Activated T-cell treated with anti-CD3 and anti-CD28 coated beads, Interleukin-2, amount 50 U/mL, for 24 hours (primary cell): ENCODE data around the gene NELL2.

Experiments
- DNase-seq: peaks from one replicate; pipeline ENCODE4 v3.0.0-alpha.2; 2020
- H3K27ac Mint-ChIP-seq: 2 replicates; pipeline ENCODE4 v1.8.0; 2020; ENCODE audit warnings: mild to moderate bottlenecking, mixed read lengths
- H3K27me3 Mint-ChIP-seq: 2 replicates; pipeline ENCODE4 v1.8.0; 2020; ENCODE audit warnings: mixed read lengths
- H3K36me3 Mint-ChIP-seq: 2 replicates; pipeline ENCODE4 v1.8.0; 2020; ENCODE audit warnings: low read depth, mixed read lengths
- H3K4me1 Mint-ChIP-seq: 2 replicates; pipeline ENCODE4 v1.8.0; 2020; ENCODE audit warnings: low read depth, mixed read lengths
- H3K4me3 Mint-ChIP-seq: 2 replicates; pipeline ENCODE4 v1.8.0; 2020; ENCODE audit warnings: mild to moderate bottlenecking, moderate library complexity, mixed read lengths
- H3K9me3 Mint-ChIP-seq: 2 replicates; pipeline ENCODE4 v1.8.0; 2020; ENCODE audit warnings: mixed read lengths

Gene NELL2

DNA sequence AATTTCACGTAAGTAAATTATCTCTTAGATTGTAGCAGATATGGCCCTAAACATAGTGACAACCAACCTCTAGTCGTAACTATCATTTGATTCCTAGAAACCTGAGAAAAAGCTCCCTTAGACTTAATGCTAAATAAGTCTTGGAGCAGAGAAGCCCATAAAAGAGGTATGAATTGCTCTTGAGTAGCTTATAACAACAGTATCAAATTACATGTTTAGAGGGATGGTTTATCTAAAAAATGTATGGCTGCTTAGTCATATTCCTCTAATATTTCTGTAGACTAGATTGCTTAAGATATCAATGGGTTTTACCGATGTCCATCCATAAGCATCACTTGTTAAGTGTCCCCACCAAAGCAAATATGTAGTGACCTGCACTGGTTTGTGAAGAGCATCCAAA lies 259.7 kb downstream of the NELL2 start:
- Mint-ChIP-seq H3K9me3 (no peaks in the 10 kb centered on the region), H3K27me3 (no peaks in the 10 kb centered on the region), H3K4me1 (no peaks in the 10 kb centered on the region), H3K36me3 (peaks cover 3% of the 10 kb centered on the region), H3K4me3 (no peak overlapping the region), H3K27ac (no peak overlapping the region)
- DNase-seq: no peak

DNA sequence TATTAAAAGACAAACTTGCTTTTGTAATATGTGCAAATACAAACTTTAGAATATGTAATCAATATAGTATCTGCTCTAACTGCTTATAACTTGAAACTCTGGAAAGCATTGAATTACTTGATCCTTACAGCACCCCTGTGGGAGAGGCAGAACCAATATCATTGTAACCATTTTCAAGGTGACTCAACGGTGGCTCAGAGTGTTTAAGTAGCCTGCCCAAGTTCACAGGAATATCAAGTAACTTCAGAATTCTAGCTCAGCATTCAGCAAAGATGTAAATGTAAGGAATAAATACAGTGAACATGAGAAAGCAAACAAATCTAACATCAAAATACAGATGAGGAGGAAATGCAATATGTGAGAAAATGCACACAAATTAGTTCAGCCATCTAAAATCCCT lies 264.6 kb downstream of the NELL2 start:
- Mint-ChIP-seq H3K36me3 (peaks cover 46% of the 10 kb centered on the region), H3K4me3 (no peak overlapping the region), H3K4me1 (no peaks in the 10 kb centered on the region), H3K27me3 (no peaks in the 10 kb centered on the region), H3K9me3 (no peaks in the 10 kb centered on the region), H3K27ac (no peak overlapping the region)
- no peak for DNase-seq

DNA sequence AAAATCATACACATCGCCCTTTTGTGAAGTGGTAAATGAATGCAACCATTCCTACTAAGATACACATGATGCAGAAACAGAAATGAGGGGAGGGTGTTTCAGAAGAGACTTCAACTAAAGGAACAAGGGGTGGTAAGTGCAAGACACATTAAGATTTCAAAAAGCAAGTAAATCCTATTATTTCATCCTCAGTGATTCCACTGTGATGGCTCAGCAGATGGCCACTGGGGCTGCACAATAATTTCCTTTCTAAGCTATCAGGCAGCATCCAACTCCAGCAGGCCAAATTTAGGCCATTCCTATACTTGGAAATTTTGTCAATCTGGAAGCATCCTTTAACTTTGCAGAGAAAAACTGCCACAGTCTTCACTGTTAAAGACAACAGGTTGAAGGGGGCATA lies 272.4 kb downstream of the NELL2 start:
- Mint-ChIP-seq H3K9me3 (no peaks in the 10 kb centered on the region), H3K36me3 (peaks cover 52% of the 10 kb centered on the region), H3K4me3 (no peak overlapping the region), H3K27me3 (no peaks in the 10 kb centered on the region), H3K4me1 (no peaks in the 10 kb centered on the region), H3K27ac (no peak overlapping the region)
- no peak for DNase-seq

DNA sequence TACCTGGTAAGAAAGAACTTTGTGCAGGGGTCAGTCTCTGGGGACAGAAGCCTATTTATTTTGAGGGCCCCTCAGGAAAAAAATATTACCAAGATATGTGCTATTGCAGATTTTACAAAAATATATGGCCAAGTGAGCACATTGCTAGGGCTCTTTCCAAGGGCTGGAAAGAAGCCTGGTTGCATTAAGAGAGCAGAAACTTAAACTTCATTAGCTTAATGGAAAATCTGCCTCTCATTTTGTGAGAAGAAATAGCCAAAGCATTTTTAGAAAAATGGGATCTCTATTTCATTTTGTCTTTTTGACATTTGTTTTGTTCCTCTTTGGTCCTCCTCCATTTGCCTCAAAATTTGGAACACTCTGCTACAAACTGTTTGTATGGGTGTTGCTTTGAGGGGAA lies 283.5 kb downstream of the NELL2 start:
- Mint-ChIP-seq H3K9me3 (no peaks in the 10 kb centered on the region), H3K4me3 (no peak overlapping the region), H3K27me3 (no peaks in the 10 kb centered on the region), H3K4me1 (peaks cover 4% of the 10 kb centered on the region), H3K27ac (no peak overlapping the region), H3K36me3 (peaks cover 26% of the 10 kb centered on the region)
- no peak for DNase-seq

DNA sequence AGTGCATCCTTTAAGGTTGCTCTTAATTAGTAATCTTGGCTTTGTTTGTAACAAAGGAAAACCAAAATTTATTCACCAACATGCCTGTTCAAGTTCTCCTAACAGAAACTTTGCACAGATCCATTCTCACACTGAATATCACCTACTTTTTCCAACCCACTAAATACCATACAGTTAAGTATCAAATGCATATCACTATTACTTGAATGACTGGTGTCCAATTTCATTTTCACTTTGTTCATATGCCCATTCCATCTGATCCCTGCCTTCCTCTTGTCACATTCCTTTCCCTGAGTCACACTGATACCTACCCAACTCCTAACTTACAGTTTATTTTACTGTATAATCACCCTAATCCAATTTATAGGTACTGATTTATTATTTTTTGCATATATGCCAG lies 286.4 kb downstream of the NELL2 start:
- no peaks in the 10 kb centered on the region for H3K9me3 Mint-ChIP-seq
- peaks cover 4% of the 10 kb centered on the region for H3K4me1 Mint-ChIP-seq
- H3K4me3 Mint-ChIP-seq: no peak overlapping the region
- peak overlapping the region; percentile 33 for H3K27ac Mint-ChIP-seq
- H3K27me3 Mint-ChIP-seq: no peaks in the 10 kb centered on the region
- peaks cover 24% of the 10 kb centered on the region for H3K36me3 Mint-ChIP-seq
- DNase-seq: no peak

DNA sequence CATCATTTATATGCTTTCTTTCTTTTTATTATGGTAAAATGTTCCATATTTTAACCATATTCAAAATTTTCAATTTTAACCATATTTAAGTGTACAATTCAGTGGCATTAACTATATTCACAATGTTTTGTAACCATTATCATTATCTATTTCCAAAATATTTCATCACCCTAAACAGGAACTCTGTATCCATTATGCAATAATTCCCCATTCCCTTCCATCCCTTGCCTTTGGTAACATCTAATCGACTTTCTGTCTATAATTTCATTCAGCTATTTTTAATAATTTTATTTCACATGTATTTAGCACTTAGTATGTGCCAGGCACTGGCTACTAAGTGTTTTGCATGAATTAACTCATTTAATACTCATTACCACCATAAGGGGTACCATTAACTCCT lies 287.5 kb downstream of the NELL2 start:
- Mint-ChIP-seq H3K27me3 (no peaks in the 10 kb centered on the region), H3K4me3 (no peak overlapping the region), H3K27ac (no peak overlapping the region), H3K4me1 (peaks cover 4% of the 10 kb centered on the region), H3K36me3 (peaks cover 22% of the 10 kb centered on the region), H3K9me3 (no peaks in the 10 kb centered on the region)
- DNase-seq: no peak

DNA sequence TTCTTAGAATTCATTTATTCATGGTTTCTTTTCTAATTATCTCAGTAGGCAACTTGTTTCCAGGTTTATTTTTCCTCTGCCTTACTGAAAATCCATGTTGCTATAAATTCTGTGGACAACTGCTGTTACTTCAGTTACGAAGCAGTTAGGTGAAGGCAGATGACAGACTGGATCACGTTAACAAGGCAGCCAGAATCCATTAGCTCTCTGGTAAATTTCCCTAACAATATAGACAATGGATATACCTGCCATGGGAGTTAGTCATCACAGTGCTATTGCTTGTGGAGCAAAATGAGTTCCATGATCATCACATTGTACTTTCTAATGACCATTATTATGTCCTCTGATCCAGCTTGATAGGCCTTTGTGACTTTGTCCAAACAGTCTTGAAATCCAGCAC lies 291.5 kb downstream of the NELL2 start:
- H3K27me3 Mint-ChIP-seq: no peaks in the 10 kb centered on the region
- peaks cover 10% of the 10 kb centered on the region for H3K36me3 Mint-ChIP-seq
- no peak overlapping the region for H3K27ac Mint-ChIP-seq
- peaks cover 13% of the 10 kb centered on the region for H3K4me1 Mint-ChIP-seq
- H3K4me3 Mint-ChIP-seq: no peak overlapping the region
- no peaks in the 10 kb centered on the region for H3K9me3 Mint-ChIP-seq
- DNase-seq: no peak

DNA sequence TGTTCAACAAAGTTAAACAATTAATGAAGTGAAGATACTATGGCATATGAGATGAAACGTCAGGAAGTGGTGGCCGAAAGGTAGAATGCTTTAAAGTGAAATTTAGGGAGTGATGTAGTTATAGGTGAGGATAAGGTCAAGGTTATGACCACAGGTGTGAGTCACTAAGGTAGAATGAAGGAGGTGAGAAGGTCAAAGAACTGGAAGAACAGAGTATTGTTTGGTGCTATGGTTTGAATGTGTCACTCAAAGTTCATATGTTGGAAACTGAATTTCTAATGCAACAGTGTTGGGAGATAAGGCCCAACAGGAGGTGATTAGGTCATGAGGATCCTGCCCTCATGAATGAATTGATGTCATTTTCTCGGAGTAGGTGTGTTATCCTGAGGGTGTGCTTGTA lies 293.6 kb downstream of the NELL2 start:
- peaks cover 12% of the 10 kb centered on the region for H3K4me1 Mint-ChIP-seq
- no peak overlapping the region for H3K4me3 Mint-ChIP-seq
- H3K36me3 Mint-ChIP-seq: peaks cover 19% of the 10 kb centered on the region
- H3K9me3 Mint-ChIP-seq: no peaks in the 10 kb centered on the region
- no peak overlapping the region for H3K27ac Mint-ChIP-seq
- no peak for DNase-seq
- H3K27me3 Mint-ChIP-seq: no peaks in the 10 kb centered on the region

DNA sequence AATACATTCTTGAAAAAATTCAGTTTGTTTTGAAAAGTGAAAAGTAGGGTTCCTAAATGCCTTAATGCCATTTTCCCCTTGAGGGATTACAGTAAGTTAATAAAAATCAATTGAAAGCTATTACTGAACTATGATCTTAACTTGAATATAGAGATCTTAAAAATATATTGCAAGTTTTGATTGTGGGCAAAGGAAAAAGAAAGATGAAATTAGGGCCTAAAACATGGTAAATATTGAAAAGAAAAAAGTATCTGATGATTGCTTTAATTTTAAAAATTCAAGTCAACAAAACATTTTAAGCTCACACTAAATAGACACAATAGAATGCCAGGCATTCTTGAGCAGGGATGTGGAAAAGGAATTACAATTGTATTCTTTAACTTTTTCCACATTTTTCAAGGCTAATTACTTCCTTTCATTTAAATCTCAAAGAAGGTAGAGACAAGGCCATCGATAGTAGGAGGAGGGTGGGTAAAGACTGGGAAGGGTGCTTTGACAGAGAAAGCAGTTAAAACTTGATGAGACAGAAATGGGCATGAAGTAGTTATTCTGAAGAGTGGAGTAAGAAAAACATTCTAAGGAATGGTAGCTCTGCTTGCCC lies 294.4 kb downstream of the NELL2 start:
- Mint-ChIP-seq H3K36me3 (peaks cover 19% of the 10 kb centered on the region), H3K4me3 (no peak overlapping the region), H3K27me3 (no peaks in the 10 kb centered on the region), H3K27ac (no peak overlapping the region), H3K4me1 (peaks cover 12% of the 10 kb centered on the region), H3K9me3 (no peaks in the 10 kb centered on the region)
- DNase-seq: no peak

DNA sequence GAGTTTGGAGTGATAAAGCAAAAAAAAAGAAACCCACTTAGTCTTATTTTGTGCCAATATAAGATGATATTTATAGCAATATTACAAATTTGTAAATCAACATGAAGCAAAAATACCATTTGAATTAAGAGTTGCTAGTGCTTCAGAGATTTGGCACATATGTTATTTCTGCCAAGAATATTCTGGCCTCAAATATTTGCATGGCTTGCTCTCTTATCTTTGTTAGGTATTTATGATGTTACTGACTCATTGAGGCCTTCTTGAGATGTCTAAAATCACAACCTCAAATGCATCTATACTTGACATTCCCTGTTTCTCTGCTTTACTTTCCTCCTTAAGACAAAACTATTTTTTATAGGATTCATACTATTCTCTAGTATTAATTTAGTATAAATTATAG lies 301.5 kb downstream of the NELL2 start:
- no peak overlapping the region for H3K4me3 Mint-ChIP-seq
- H3K9me3 Mint-ChIP-seq: no peaks in the 10 kb centered on the region
- DNase-seq: no peak
- peaks cover 3% of the 10 kb centered on the region for H3K4me1 Mint-ChIP-seq
- H3K27ac Mint-ChIP-seq: no peak overlapping the region
- peaks cover 16% of the 10 kb centered on the region for H3K36me3 Mint-ChIP-seq
- no peaks in the 10 kb centered on the region for H3K27me3 Mint-ChIP-seq

DNA sequence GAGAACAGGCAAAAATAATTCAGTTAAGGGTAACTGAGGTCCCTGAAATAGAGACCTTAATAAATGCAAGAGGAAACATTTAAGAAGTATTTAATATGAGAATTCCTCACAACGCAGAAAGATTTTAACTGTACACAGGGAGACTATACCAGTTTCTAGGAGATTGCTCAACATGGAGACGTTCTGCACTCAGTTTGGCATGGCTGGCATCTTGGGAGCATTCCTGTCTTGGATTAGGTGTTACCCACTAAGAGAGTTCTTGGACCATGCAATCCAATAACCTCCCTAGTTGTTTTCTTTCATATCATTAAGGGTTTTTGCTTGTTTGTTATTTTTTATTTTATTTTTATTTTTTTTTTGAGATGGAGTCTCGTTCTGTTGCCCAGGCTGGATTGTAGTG lies 302.4 kb downstream of the NELL2 start:
- Mint-ChIP-seq H3K9me3 (no peaks in the 10 kb centered on the region), H3K27ac (no peak overlapping the region), H3K4me1 (peaks cover 5% of the 10 kb centered on the region), H3K27me3 (no peaks in the 10 kb centered on the region), H3K36me3 (peaks cover 12% of the 10 kb centered on the region), H3K4me3 (no peak overlapping the region)
- DNase-seq: no peak

DNA sequence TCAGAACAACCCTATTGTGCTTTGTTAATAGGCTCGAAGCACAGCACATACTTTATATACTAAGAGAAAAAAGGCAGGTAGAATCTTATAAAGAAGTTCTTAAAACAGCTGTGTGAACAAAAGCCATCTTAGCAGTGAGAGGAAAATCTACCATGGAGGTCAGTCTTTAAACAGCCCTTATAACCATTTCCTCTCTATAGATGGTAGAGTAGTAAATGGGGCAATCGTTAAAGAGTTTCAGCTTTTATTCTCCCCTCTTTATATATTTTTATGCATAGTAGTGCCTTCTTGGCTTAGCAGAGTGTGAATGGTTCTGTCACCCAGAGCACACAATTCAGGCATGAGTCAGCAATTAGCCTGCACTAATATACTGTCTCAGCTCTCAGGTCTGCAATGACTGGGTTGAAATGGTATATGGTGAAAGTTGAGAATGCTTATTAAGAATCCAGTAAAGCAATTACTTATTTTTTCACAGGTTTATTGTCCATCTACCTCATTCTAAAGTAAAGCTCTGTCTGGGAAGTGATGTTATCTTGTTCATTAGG lies 305.0 kb downstream of the NELL2 start:
- no peaks in the 10 kb centered on the region for H3K27me3 Mint-ChIP-seq
- H3K27ac Mint-ChIP-seq: no peak overlapping the region
- DNase-seq: no peak

DNA sequence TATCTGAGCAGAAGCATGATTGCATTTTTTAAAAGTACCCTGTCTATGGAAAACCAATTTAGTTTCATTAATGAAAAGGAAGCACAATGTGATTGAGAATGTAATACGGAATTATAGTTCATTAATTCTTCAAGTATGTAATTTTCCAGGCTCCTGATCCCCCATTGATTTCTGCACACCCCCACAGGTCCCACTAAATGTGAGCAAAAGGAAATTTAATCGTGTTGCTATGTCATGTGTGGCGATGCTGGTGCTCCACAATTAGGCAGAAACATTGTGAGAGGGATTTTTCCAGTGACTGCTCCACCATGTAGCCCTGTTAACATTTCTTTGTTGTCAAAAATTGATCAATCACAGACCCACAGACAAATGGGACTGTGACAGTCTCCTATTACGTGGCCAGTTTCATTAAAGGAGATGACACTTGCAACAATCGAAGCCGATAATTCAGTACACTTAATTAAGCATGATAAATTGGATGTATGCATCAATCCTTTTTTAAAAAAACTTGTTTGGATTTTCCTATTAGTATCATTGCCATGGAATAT lies 306.0 kb downstream of the NELL2 start:
- Mint-ChIP-seq H3K4me3 (no peak overlapping the region), H3K27me3 (no peaks in the 10 kb centered on the region), H3K36me3 (peaks cover 5% of the 10 kb centered on the region), H3K9me3 (no peaks in the 10 kb centered on the region), H3K4me1 (peaks cover 6% of the 10 kb centered on the region), H3K27ac (no peak overlapping the region)
- DNase-seq: no peak

More for the DNA sequence above, 305.0 kb downstream of the NELL2 start:
- Mint-ChIP-seq H3K4me3 (no peak overlapping the region), H3K9me3 (no peaks in the 10 kb centered on the region), H3K4me1 (peaks cover 6% of the 10 kb centered on the region), H3K36me3 (peaks cover 6% of the 10 kb centered on the region)

DNA sequence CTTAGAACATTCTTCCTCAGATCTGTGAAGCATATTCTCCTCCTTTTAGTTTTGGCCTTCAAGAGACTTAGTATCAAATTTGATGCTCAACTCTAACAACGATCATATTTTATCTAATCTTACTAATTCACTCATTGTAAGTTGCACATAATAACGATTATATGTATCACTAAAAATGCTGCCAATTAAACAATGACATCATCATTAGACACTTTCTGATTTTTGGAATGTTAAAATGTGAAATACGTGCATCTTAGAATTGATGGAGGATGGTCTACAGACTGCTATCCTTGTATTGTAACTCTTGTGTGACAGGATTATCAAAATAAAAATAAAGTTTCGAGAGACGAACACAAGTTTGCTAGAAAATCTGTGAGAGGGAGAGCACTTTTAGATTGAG lies 311.0 kb downstream of the NELL2 start:
- Mint-ChIP-seq H3K4me1 (peaks cover 7% of the 10 kb centered on the region), H3K27ac (no peak overlapping the region), H3K36me3 (peaks cover 13% of the 10 kb centered on the region), H3K9me3 (no peaks in the 10 kb centered on the region), H3K4me3 (no peak overlapping the region), H3K27me3 (no peaks in the 10 kb centered on the region)
- no peak for DNase-seq

DNA sequence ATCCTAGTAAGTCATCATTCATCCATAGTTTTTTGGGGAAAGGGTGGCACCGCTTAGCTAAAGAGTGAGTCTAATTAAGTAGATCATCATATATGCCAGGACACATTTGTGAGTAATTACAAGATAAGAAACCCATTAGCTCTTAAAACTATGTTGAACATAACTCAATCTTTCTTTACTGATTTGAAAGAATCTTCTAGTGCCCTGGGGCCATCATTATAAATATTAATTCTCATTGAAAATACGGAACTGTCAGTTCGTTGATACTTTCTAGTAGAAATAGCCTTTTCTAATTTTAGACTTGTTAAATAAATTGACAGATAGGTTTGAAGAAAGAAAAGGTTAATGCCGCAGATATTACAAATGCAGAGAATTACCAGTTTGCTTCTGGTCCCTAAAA lies 312.6 kb downstream of the NELL2 start:
- no peak overlapping the region for H3K4me3 Mint-ChIP-seq
- peaks cover 5% of the 10 kb centered on the region for H3K4me1 Mint-ChIP-seq
- no peaks in the 10 kb centered on the region for H3K27me3 Mint-ChIP-seq
- H3K36me3 Mint-ChIP-seq: peaks cover 13% of the 10 kb centered on the region
- no peak overlapping the region for H3K27ac Mint-ChIP-seq
- DNase-seq: no peak
- no peaks in the 10 kb centered on the region for H3K9me3 Mint-ChIP-seq
